GM12864 (cell line): ENCODE data around the gene LPCAT3.

Source experiments
- DNase-seq: peaks from one replicate; pipeline ENCODE4 v3.0.0-alpha.2; 2011; ENCODE audit warnings: low read depth
- H3K4me3 ChIP-seq: 2 replicates; pipeline ENCODE4 v1.5.1; 2011; ENCODE audit warnings: mild to moderate bottlenecking, low read depth, low read length, control low read depth
- CTCF ChIP-seq: IDR thresholded peaks from 2 replicates; pipeline ENCODE4 v1.5.1; 2011; ENCODE audit warnings: low read depth, mild to moderate bottlenecking, moderate library complexity, low read length, control low read depth, inconsistent platforms; ENCODE audit errors: missing control alignments

The LPCAT3 gene

GRCh38 chr12:6956021-6956727 lies 62.1 kb downstream of the LPCAT3 start:
- H3K4me3 ChIP-seq: peak overlapping the region; percentile 93

GRCh38 chr12:6955108-6956020 lies 62.9 kb downstream of the LPCAT3 start:
- H3K4me3 ChIP-seq: peak overlapping the region; percentile 93
- TF ChIP-seq CTCF: no peak
- DNase-seq: no peak

More at GRCh38 chr12:6956021-6956727, 62.1 kb downstream of the LPCAT3 start:
- no peak for TF ChIP-seq CTCF
- no peak for DNase-seq

GRCh38 chr12:6954316-6955107 lies 63.8 kb downstream of the LPCAT3 start:
- peak overlapping the region; percentile 93 for H3K4me3 ChIP-seq
- no peak for DNase-seq
- TF ChIP-seq CTCF: no peak

- TF ChIP-seq CTCF: no peak
- peak; percentile 92 for DNase-seq
- H3K4me3 ChIP-seq: peak overlapping the region; percentile 93
Measured at GRCh38 chr12:6953442-6954315, 64.6 kb downstream of the LPCAT3 start.

- TF ChIP-seq CTCF: no peak
- H3K4me3 ChIP-seq: peak overlapping the region; percentile 93
- no peak for DNase-seq
Measured at GRCh38 chr12:6952863-6953441, 65.3 kb downstream of the LPCAT3 start.
